SHP77 treated with DMSO at 0.1 percent for 48 hours (cell line): Measurements from ENCODE around the gene APP.

Experiments used
- DNase-seq: peaks from one replicate; lab custom pipeline; 2025; lab: John Stamatoyannopoulos, UW

Gene APP

DNA sequence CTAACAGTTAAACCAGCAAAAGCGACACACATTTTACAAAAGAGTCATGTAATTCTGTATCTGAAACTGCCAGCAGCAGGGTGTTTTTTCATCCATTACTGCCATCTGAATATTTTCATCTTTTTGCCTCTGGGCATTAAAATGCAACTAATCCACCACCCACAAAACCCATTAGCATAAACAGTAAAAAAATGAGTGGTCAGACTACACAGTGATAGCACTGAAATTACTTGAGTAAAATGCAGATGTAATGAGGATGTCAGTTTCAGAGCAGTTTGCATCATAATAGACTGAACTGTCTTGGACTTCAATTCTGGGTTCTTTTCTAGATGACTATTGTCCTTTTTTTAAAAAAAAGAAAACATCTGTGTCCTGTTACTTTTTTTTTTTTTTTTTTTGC lies 303.5 kb downstream of the APP start:
- DNase-seq = no peak

DNA sequence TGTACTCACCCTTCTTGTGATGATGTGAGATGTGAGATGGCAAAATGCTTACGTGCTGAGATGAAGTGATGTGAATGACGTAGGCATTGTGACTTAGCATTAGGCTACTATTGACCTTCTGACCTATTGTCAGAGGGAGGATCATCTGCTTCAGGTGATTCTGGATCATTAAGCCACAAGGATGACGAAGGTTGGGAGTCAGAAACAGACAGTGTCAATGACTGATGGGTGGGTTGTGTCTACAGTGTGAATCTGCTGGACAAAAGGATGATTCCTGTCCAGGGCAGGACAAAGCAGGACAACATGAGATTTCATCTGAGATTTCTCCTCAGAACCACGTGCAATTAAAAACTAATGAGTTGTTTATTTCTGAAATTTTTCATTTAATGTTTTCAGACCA lies 306.8 kb downstream of the APP start:
- no peak for DNase-seq

DNA sequence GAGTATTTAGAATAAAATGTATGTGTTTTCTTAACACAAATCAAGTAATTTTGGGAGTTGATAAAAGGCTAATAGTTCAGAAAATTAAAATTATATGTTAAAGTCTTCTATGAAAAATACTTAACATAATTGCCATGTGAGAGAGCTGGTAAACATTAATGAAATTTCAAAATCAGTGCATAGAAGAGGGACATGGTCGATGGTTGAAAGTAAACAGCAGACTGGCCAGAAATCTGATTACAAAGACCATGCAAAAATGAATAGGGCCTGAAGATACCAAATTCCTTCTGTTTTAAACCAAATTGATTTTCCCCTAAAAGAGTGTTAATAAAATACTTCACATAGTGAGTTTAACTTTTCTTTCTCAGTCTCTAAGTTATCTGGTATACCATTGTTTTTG lies 307.5 kb downstream of the APP start:
- DNase-seq = no peak

DNA sequence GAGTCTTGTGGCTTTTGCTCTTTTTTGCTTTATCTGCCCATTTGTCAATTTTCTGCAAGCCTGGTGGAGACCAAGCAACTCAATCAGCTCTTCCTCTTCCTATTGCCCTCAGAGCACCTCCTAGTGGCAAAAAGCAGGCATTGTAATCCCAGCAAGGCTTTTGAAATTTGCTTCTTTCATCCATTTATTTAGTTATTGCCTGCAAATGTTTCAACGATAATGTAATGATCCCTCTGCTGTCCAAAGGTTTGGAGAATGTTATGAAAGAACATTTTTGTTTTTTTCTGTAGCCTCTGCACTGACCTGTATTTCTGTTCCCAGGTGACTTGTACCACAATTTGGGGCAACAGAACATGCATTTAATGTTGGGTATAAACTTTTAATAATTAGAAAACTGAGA lies 308.0 kb downstream of the APP start:
- no peak for DNase-seq

DNA sequence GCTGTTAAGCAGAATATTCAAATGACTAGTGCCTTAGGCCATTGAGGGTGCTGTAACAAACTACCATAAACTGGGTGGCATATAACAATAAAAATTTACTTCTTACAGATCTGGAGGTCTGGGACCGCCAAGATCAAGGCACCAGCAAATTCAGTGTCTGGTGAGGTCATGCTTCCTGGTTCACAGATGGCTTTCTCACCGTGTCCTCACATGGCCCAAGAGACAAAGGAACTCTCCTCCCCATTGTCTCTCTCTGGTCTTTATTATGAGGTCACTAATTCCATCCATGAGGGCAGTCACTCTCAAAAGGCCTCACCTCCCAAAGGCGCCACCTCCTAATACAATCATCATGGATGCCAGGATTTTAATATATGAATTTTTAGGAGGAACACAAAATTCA lies 308.5 kb downstream of the APP start:
- no peak for DNase-seq

DNA sequence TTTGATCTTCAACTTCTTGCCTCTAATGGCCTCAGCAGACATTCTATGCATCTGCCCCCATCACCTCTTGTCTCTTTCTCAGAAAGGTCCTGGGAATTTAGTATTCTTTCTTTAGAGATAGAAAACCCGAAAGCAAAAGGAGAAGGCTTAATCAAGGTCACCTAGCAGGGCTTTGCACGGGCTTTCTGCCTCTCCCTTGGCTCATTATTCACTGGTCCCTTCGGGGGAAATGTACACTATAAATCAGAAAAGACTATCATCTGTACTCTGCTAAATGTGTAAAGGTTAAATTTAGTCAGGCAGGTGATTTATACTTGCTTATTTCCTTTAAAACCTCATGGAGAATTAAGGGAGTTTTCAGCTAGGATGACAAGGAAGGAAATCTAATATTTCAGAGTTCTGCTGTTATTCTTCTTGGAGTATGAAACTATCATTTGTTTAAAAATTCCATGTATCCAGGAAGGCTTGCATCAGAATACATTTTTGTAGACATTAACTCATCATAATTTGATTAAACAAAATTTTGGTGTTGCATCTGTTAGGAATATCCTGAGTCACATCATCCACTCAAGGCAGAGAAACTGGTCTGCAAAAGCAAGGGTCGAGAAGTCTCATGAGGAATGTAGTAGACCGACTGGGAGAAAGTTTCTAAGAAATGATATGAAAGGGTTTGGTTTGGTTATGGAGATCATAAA lies 311.2 kb downstream of the APP start:
- DNase-seq = no peak

DNA sequence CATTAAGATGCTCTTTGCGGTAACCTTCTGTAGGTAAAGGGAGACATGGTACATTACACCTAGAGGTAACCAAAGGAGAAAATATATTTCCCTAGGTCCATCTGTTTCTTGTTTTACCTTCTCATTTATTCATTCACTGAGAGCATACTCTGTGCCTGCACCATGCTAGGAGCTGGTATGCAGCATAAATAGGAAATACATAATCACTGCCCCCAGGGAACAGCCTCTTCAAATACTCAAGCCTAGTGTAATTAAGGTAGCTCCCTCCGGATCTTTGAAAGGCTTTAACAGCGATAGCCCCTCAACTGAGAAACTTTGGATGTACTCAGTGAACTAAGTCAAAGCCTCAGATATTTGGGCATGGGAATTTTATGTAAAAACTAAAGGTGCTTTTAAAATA lies 312.2 kb downstream of the APP start:
- DNase-seq = no peak

DNA sequence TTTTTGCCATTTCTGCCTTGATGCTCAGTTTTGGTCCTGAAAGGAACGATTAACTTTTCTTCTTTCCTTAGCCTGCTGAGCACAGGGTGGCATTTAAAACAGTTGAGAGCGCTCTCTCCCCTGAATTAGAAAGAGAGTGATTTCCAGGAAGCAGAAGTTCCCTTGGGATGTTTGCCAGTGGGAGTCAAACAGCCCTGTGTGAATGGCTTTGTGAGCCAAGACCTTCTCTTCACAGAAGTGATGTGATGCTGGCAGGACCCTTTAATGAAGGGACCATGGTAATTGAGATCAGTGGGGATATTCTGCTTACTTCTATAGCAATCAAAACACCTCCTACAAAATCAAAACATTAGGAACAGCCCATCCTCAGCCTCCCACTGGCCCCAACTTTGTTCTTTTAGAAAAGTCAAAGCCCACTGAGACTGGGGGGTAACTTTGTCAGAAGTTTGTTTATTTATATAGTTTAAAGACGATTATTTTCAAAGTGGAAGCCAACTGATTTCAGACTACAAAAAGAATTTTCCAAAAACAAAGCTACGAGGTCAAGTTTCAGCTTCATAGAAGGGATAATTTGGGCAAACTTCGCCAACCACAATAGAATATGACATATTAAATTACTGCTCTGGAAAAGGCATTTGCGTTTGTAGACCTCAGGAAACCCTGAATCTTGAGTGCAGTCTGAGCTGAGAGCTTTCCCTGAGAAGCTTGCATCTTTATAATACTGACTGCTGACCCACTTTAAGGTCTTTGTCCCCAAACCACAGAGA lies 313.1 kb downstream of the APP start:
- DNase-seq = no peak

DNA sequence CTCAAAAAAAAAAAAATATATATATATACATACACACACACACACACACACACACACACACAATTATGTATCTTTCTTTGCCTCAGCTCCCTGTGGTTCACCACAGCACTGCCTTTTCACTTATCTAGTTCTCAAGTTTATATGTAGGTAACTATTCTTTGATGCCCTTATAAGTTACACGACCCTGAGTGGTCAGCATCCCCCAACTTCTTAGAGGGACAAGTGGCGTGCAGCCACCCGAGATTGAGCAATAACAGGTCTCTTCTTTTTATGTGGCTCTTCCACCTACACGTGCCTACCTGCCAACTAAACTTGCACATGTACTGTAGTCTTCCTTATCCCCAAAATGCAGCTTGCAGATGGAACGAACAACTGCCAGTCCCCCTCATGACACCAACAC lies 315.0 kb downstream of the APP start:
- DNase-seq = no peak

DNA sequence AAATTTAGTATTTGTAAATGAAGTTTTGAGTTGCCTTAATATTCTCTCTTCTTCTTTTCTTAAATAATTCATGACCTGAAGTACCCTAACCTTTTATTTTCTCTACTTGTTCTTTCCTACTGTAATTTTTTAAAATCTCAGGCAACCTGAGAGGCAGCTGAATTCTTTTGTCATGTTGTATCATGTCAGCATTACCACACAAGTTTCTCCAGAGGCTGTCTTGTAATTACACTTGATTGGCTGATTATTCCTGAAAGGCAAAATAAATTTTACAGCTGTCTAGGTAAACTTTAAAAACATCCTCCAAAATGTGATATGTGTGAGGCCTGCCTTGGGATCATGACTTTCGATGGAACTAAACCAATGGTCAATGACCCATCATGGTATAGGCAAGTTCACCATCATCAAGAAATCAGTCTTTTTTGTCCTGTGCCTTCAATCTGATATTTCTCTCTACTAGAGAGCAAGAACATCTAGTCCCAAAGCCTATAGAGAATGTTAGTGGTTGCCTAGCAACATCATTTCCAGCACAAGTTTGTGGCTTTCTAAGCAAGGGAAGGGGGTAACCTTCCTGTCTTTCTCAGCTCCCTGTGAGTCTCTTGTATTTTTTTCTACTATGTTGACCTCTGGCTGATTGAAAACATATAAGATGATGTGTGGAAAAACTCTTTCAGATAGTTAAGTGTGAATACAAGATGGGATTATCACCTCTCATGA lies 320.3 kb downstream of the APP start:
- no peak for DNase-seq

DNA sequence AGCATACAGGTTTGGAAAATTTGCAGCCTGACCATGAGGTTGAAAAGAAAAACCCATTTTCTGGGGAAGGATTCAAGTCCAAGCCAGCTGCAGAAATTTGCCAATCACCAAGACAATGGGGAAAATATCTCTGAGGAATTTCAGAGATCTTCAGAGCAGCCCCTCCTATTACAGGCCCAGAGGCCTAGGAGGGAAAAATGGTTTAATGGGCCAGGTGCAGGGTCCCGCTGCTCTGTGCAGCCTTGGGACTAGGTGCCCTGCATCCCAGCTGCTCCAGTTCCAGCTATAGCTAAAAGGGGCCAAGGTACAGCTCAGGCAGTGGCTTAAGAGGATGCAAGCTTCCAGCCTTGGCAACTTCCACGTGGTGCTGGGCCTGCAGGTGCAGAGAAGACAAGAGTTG lies 322.3 kb downstream of the APP start:
- no peak for DNase-seq

DNA sequence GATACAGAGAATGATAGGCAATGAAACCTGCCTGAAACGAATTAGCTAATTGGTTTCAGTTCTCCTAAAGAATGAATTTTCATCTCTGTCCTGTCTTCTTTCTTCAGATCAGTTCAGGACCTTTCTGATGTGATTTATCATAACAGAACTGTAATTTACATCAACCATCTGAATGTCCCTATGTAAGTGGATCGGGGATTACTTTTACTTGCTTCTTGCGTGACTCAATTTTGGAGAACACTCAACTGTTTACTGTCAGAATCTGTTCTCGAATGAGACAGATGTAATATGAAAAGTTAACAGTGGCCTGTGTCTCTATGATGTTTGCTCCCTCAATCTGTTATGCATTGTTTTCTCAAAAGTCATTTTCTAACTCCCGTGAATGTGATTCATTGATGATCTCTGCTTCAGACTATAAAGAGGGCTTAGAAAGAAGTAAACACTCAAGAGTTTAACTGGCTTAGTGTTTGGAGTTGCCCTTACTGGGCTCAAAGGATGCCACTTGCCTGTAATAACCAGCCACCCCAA lies 324.8 kb downstream of the APP start:
- no peak for DNase-seq

DNA sequence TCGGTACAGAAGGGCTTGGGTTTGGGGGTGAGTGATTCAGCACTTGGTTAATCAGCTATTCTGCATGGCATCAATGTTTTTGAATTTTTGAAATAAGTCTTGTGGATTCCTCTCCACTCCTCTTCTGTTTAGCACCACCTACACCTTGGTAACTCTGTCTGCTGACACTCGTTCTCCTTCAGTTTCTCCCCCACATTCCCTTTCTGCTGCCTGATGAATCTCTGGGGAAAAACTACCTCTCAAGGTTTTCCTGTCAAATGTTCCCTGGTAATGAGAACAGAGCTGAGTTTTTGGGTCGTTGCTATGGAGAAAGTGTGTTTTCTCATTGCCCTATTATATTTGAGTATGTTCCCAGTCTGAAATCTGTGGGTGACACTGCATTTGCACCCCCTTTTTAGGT lies 327.6 kb downstream of the APP start:
- DNase-seq = no peak

DNA sequence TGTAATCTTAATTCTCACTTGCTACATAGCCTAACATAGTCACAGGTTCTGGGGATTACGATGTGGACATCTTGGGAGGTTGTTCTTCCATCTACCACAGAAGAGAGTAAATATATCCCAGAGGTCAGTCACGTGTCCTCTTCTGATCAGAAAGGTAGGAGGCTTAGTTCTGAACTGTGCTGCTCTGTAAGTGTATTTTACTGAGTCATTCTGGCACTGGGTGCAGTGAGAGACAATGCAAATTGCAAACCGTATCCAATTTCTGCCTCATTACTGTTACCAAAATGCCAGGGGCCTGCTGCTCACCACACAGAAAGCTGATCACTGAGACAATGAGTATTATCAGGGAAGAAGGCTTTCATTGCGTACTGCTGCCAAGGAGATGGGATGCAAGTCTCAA lies 331.8 kb downstream of the APP start:
- no peak for DNase-seq

DNA sequence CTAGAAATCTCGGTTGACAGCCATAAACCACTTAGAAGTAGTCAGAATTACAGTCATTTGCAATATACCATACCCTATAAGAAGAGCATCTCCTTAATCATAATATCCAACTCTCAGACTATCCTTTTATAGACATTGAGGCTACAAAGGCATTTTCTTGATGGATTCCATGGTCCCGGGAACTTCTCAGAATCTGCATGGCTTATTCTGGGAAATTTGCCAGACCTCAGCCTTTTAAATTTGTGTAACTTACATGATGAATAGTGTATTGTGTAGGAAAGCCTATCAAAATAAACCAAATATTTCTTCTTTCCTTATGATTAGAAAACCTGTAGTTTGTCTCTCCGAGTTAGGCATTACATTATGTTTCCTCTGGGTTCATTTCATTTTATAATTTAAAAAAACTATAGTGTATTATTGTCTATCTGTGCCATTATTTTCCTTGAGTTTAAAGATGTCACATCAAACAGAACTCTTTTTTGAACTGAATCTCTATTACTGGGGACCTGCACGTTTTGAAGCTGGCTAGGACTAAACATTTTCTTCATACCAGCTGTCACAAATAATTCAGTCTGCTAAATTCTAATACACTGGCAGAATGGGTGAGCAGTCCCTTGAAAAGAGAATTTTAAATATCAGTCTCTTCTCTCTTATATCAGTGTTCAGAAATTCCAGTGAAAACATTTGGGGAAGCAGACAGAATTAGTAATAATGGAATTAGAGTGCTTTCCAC lies 332.9 kb downstream of the APP start:
- DNase-seq = no peak

DNA sequence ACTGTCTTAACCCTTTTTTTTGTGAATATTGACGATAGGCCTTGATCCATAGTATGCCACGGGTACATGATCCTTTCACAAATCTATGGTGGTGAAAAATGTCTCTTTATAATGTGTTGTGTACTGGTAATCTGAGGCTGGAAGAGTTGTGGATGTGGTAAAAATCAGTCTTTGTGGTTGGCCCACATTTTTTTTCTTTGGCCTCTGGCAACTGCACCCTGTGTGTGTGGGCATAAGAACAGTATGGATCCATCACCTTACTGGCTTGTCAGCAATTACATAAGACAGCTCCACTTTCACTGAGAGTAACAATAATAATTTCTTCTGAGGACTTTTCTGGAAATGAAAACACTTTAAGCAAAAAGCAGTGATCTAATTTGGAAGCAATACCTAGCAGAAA lies 334.2 kb downstream of the APP start:
- DNase-seq = no peak

DNA sequence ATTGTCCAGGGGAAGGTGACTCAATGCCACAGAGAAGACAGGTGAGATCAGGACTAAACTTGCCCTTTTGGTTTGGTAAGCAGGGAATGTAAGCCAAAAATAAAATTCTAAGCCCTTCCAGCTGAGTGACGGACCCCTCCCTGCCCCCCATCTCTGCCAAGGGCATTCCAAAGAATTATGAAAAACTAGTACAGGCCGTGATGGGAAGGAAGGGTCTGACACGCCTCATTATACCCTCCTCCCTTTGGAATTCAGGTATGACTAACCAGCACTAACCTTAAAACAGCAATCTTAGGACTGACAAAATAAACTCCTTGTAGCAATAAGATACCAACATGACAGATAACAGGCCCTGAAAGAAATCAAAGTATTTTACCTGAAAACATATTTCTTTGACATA lies 336.2 kb downstream of the APP start:
- no peak for DNase-seq

DNA sequence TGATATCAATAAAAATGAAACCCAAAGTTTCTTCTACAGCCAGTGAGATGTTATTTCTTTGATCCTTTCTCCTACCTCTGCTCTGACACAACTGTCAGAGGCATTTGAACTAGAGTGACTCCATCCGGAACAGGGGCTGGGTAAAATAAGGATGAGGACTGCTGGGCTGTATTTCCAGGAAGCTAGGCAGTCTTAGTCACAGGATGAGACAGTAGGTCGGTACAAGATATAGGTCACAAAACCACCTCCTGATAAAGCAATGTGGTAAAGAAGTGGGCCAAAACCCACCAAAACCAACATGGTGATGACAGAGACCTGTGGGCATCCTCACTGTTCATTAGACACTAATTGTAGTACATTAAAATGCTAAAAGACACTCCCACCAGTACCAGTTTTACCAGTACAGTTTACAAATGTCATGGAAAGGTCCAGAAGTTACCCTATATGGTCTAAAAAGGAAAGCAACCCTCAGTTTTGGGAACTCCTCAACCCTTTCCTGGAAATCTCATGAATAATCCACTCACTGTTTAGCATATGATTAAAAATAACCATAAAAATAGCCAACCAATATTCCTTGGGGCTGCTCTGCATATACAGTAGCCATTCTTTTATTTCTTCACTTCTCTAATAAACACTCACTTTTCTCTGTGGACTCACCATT lies 339.1 kb downstream of the APP start:
- no peak for DNase-seq
